ENCODE measurements around the gene RNF157. TPM values are rescaled to one million over a fixed set of nuclear protein-coding genes. Genes with fewer than 3 reads are reported as not detected.
"Not testable (repeated sequence)": the region's sequence is repeated elsewhere in the genome, so short reads cannot be mapped to it uniquely, and the experiment has no call there.

Gene RNF157
- total RNA-seq, 4 donors from 2014 or later: 50.5 to 142 (median 85.3) TPM

- in situ Hi-C loops (cut with MboI; ENCODE audit: low sequenced_read_pairs in 4 of 4): loop anchor here in 1 of 4 donors (5.0 kb wide), 1 partner anchor 47 kb away; no protein-coding TSS in a partner anchor
- H3K27me3 ChIP-seq: no peaks in the 10 kb centered on the region
- peak overlapping the region; percentile 90 to 97 (median 94) for H3K27ac ChIP-seq
- peaks cover 39 to 41% of the 10 kb centered on the region in 2 donors for H3K4me1 ChIP-seq
- no peak for TF ChIP-seq POLR2A (IDR thresholded peaks at IDR 0.05)
- TF ChIP-seq CTCF (IDR thresholded peaks at IDR 0.05 in 4 of 5, conservative IDR thresholded peaks at IDR 0.05 in 1 of 5): no peak
- ATAC-seq (no peak), DNase-seq (no peak)
- intact Hi-C loops (cut with DNase I; ENCODE audit: low total_unique reads): no loop called here
- no peak overlapping the region for H3K4me3 ChIP-seq
- H3K36me3 ChIP-seq: no peaks in the 10 kb centered on the region
- no peaks in the 10 kb centered on the region for H3K9me3 ChIP-seq
Observed at GRCh38 chr17:76253841-76254240, 13.5 kb upstream of the RNF157 start.

- peak in 1 of 2 donors; percentile 18 for TF ChIP-seq POLR2A (IDR thresholded peaks at IDR 0.05)
- H3K36me3 ChIP-seq; H3K27me3 ChIP-seq; intact Hi-C loops (cut with DNase I; ENCODE audit: low total_unique reads); H3K9me3 ChIP-seq: not testable (repeated sequence)
- Histone ChIP-seq H3K27ac (peak overlapping the region; percentile 90 to 97 (median 94)), H3K4me3 (peak overlapping the region in 1 of 4 donors; percentile 4), H3K4me1 (peaks cover 45% of the 10 kb centered on the region in 2 donors)
- peak; percentile 59 to 70 for DNase-seq
- in situ Hi-C loops (cut with MboI; ENCODE audit: low sequenced_read_pairs in 4 of 4): loop anchor here in 1 of 4 donors (5.0 kb wide), 1 partner anchor 46 kb away; no protein-coding TSS in a partner anchor
- peak; percentile 21 to 51 for ATAC-seq
Observed at GRCh38 chr17:76252967-76253766, 12.9 kb upstream of the RNF157 start.

- Histone ChIP-seq H3K27ac (peak overlapping the region; percentile 90 to 97 (median 94)), H3K36me3 (no peaks in the 10 kb centered on the region), H3K27me3 (no peaks in the 10 kb centered on the region), H3K4me1 (peaks cover 49 to 52% of the 10 kb centered on the region in 2 donors), H3K9me3 (no peaks in the 10 kb centered on the region), H3K4me3 (peak overlapping the region in 1 of 4 donors; percentile 4)
- no peak for TF ChIP-seq CTCF (IDR thresholded peaks at IDR 0.05 in 4 of 5, conservative IDR thresholded peaks at IDR 0.05 in 1 of 5)
- TF ChIP-seq POLR2A (IDR thresholded peaks at IDR 0.05): peak; percentile 60 to 72
- intact Hi-C loops (cut with DNase I; ENCODE audit: low total_unique reads) (no loop called here), in situ Hi-C loops (cut with MboI; ENCODE audit: low sequenced_read_pairs in 4 of 4) (loop anchor here in 1 of 4 donors (5.0 kb wide), 1 partner anchor 45 kb away; no protein-coding TSS in a partner anchor)
- ATAC-seq (peak; percentile 85 to 88), DNase-seq (peak; percentile 95 to 97)
Observed at GRCh38 chr17:76252040-76252954, 12.0 kb upstream of the RNF157 start.

- Histone ChIP-seq H3K9me3 (no peaks in the 10 kb centered on the region), H3K4me3 (no peak overlapping the region), H3K27me3 (no peaks in the 10 kb centered on the region), H3K36me3 (no peaks in the 10 kb centered on the region), H3K4me1 (peaks cover 55 to 57% of the 10 kb centered on the region in 2 donors), H3K27ac (peak overlapping the region; percentile 90 to 97 (median 94))
- in situ Hi-C loops (cut with MboI; ENCODE audit: low sequenced_read_pairs in 4 of 4) (loop anchor here in 1 of 4 donors (5.0 kb wide), 1 partner anchor 44 kb away; no protein-coding TSS in a partner anchor), intact Hi-C loops (cut with DNase I; ENCODE audit: low total_unique reads) (no loop called here)
- peak in 1 of 2 donors; percentile 61 for DNase-seq
- ATAC-seq: peak in 1 of 2 donors; percentile 10
- TF ChIP-seq POLR2A (IDR thresholded peaks at IDR 0.05) (no peak), CTCF (IDR thresholded peaks at IDR 0.05 in 4 of 5, conservative IDR thresholded peaks at IDR 0.05 in 1 of 5) (no peak)
Observed at GRCh38 chr17:76251478-76252039, 11.3 kb upstream of the RNF157 start.

Measured in gastrocnemius medialis (tissue), 4 donors.